ELF-1 (cell line): ENCODE measurements around the gene FIGNL2.
"Not testable (repeated sequence)": the region's sequence is repeated elsewhere in the genome, so short reads cannot be mapped to it uniquely, and the experiment has no call there.

Experiments used
- DNase-seq: peaks from one replicate; pipeline ENCODE4 v3.0.0-alpha.2; 2016; ENCODE audit warnings: low read depth, low spot score

FIGNL2 gene

GRCh38 chr12:51818086-51818485, 30.4 kb downstream of the FIGNL2 start:
- no peak for DNase-seq

- no peak for DNase-seq
Measured at GRCh38 chr12:51817027-51817953, 31.2 kb downstream of the FIGNL2 start.

- peak; percentile 55 for DNase-seq
Measured at GRCh38 chr12:51815571-51815970, 32.9 kb downstream of the FIGNL2 start.

- peak; percentile 81 for DNase-seq
Measured at GRCh38 chr12:51814311-51815088, 34.0 kb downstream of the FIGNL2 start.

GRCh38 chr12:51813931-51814310, 34.6 kb downstream of the FIGNL2 start:
- peak; percentile 45 for DNase-seq

- no peak for DNase-seq
Measured at GRCh38 chr12:51812871-51813270, 35.6 kb downstream of the FIGNL2 start.

- no peak for DNase-seq
Measured at GRCh38 chr12:51811203-51812202, 37.0 kb downstream of the FIGNL2 start.

- DNase-seq = no peak
Measured at GRCh38 chr12:51809193-51809592, 39.3 kb downstream of the FIGNL2 start.

- no peak for DNase-seq
Measured at GRCh38 chr12:51806896-51807295, 41.6 kb downstream of the FIGNL2 start.

GRCh38 chr12:51801027-51801426, 47.5 kb downstream of the FIGNL2 start:
- no peak for DNase-seq

- DNase-seq = no peak
Measured at GRCh38 chr12:51798501-51798900, 50.0 kb downstream of the FIGNL2 start.

- DNase-seq = not testable (repeated sequence)
Measured at GRCh38 chr12:51798051-51798450, 50.5 kb downstream of the FIGNL2 start.

GRCh38 chr12:51797301-51797700, 51.2 kb downstream of the FIGNL2 start:
- no peak for DNase-seq

GRCh38 chr12:51793201-51793600, 55.3 kb downstream of the FIGNL2 start:
- no peak for DNase-seq

GRCh38 chr12:51792417-51792816, 56.1 kb downstream of the FIGNL2 start:
- no peak for DNase-seq

- no peak for DNase-seq
Measured at GRCh38 chr12:51788876-51789275, 59.6 kb downstream of the FIGNL2 start.

GRCh38 chr12:51785906-51786305, 62.6 kb downstream of the FIGNL2 start:
- no peak for DNase-seq

- no peak for DNase-seq
Measured at GRCh38 chr12:51784688-51785087, 63.8 kb downstream of the FIGNL2 start.

GRCh38 chr12:51779876-51780275, 68.6 kb downstream of the FIGNL2 start:
- DNase-seq = no peak

- DNase-seq = no peak
Measured at GRCh38 chr12:51777973-51778372, 70.5 kb downstream of the FIGNL2 start.

- no peak for DNase-seq
Measured at GRCh38 chr12:51777457-51777856, 71.1 kb downstream of the FIGNL2 start.
